Suppressor macrophage treated with lipopolysaccharide for 1 hour (primary cell): ENCODE results near the gene PCP4L1.
A peak's percentile ranks its signal among the peaks of the same experiment; 100 is the strongest.
"Not testable (repeated sequence)": the region's sequence is repeated elsewhere in the genome, so short reads cannot be mapped to it uniquely, and the experiment has no call there.

Source experiments
- DNase-seq, 3 donors: peaks; one replicate each; pipeline ENCODE4 v3.0.0-alpha.2; 2020 to 2022

PCP4L1 gene

DNA sequence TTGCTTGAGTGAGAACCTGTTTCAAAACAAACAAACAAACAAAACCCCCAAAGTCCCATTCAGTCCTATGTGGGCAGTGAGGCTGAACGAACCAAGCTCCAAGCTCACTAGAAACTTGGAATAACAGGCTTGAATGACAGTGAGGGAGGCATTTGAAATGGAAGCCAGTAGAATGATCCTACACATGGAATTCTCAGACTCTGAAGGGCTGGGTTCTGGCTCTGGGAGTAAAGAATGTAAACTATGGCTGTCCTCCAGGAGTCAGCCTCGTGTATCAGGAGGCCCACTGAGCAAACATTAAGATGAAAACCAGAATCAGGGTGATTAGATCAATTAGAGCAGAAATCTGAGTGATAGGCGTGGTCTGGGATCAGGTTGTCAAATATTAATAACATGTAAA lies 14.9 kb downstream of the PCP4L1 start:
- no peak for DNase-seq

DNA sequence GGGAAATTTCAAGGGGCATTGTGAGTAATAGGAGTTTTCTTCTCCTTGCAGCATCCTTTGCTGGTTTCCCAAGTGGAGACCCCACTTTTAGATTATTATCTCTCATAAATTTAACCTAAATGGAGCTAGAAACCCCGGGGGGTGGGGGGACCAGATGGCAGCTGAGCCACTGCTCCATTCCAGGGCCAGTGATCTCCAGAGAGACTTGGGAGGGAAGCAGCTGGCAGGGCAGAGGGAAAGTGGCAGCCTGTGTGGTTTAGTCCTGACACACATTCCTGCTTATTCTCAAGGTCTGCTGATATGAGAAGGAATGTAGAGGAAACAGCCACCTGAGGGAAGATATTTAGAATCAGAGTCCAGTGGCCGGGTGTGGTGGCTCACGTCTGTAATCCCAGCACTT lies 16.3 kb downstream of the PCP4L1 start:
- DNase-seq = no peak

DNA sequence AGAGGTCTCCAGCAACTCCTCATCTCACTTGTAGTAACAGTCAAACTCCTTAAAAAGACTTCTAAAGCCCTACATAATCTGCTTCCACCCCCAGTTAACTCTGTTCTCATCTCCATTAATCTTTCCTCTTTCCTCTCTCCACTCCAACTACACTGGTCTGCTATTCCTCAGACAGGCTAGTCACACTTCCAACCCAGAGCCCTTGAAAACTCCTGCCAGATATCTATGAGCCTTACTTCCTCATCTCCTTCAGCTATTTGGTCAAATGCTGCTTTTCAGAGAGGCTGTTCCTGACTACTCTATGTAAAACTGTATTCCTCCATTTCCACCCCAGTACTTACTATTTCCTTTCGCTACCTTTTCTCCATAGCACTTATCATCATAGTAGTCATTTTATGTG lies 24.4 kb downstream of the PCP4L1 start:
- peak in 1 of 3 donors; percentile 44 for DNase-seq

DNA sequence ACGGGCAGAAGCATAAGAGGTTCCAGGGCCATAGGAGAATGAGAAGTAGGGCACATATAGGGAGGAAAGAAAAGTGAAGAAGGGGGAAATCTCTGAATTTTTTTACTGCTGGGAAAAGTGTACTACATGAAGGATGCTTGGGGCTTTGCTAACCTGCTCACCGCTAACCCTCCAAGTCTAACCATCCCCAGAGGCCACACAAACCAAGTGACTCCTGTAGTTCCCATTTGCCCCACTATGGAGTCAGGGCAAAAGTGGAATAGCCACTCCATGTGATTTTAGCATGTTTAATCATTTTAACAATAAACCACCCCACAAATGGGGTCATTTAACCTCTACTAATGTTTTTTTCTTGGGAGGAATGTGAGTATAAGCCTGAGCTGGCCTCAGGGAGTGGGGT lies 26.6 kb downstream of the PCP4L1 start:
- DNase-seq = no peak

DNA sequence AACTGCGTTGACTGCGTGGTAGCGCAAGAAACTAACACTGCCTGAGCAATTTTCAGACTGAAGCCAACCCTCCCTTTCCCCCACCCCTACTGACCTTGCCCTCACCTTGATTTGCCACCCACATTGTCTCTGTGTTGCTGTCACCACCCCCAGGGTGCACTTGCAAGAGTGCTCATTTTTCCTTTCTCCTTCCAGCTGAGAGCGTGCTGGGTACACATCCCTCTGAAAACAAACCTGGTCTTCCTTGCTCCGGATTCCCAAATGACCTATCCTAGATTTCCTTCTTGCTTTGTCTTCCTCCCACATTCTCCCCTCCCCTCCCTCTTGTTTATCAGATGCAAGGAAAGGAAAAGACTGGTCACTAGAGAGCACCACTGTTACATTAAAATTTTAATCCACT lies 27.0 kb downstream of the PCP4L1 start:
- no peak for DNase-seq

DNA sequence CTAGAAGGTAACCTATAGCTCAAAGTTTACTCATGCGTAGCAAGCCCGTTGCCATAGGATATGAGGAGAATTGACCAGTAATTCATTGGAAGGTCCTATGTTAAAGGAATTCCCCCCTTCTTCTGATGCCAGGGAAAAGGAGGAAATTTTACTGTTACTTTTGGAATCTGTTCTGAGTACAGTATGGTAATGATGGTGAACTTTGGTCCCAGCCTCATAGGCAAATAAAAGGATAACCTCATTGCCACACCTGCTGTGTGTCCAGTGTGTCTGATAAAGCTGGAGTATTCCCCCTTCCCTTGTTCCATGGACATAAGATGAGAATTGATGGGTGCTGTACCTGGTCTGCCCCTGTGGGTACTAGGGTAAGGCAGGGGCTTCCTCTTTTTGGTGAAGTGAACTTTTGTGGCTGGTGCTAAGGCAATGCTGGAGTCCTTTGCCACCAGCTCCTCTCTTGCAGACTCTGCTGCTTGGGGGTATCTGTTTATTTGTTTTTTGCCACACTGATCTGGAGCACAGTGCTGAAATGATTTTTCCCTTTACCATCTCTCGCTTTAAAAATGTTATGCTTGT lies 29.0 kb downstream of the PCP4L1 start:
- DNase-seq = no peak

DNA sequence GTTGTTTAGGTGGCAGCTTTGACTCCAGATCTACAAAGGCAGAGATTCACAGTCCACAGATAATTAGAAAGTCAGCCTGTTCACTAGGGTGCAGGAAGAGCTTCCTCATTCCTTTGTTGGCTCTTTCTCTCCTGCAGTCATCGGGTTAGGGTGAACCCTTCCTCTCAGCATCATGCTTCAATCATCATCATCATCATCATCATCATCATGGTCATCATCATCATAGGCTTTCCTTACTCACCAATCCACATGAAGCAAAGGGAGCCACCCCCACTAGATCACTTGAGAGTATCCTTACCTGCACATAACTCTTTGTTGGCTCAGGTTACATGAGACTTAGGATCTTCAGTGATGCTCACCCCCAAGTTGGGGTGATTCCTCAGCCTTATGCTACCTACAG lies 32.2 kb downstream of the PCP4L1 start:
- no peak for DNase-seq

DNA sequence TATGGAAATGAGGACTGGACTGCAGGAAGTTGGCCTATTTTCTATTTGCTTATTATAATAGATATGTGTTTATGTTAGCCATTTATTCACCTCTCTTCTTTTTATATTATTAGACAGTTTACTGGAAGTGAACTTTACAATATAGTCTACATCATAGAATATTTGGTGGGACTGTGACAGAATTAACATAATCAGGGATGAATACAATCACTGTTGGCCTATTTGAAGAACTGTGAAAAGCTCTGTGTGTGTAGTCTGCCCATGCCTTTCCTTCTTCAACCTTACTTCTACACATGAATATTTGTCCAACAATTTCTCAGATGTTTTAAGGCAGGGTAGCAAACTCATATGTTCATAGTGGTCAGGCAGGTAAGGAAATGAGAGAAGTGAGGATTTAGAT lies 38.9 kb downstream of the PCP4L1 start:
- no peak for DNase-seq

DNA sequence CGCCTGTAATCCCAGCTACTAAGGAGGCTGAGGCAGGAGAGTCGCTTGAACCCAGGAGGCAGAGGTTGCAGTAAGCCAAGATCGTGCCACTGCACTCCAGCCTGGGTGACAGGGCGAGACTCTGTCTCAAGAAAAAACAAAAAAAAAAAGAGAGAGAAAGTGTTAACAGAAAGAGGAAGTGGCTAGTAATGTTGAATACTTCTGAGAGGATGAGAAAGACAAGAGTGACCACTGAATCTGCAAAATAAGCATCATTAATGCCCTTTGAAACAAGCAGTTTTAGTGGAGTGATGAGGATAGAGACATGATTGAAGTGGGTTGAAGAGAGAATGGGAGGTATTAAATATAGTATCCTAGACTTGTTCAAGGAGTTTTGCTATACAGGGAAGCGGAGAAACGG lies 39.6 kb downstream of the PCP4L1 start:
- DNase-seq = peak; percentile 28 to 77 (median 71)

DNA sequence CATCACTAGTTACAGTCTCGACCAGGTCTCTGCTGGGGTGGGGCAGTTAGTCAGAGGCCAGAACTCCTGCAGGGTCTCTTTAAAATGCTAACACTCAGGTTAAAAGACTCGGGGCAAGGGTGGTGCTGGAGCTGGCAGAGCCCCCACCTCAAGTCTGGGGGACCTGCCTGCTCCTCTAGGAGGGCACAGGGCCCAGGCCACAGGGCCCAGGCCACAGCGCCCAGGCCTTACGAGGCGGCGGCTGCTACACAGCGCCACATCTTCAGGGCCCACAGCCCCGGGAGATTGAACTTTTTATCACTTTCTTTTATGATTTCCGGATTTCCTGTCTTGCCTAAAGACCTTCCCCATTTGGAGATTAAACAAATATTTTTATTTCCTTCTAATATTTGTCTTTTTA lies 40.8 kb downstream of the PCP4L1 start:
- no peak for DNase-seq

DNA sequence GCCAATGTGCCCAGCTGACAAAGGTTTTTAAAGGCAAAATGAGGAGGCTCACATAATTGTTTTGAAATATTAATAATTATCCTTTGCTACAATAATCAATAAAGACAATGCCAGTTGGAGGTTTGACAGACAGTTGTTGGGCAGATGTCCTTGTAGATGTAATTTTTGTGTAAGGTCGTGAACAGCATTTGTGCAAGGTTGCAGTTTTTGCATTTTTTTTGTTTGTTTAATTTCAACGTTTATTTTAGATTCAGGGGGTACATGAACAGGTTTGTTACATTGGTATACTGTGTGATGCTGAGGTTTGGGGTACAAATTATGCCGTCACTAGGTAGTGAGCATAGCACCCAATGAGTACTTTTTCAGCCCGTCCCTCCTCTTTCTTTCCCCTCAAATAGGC lies 41.9 kb downstream of the PCP4L1 start:
- DNase-seq = no peak

DNA sequence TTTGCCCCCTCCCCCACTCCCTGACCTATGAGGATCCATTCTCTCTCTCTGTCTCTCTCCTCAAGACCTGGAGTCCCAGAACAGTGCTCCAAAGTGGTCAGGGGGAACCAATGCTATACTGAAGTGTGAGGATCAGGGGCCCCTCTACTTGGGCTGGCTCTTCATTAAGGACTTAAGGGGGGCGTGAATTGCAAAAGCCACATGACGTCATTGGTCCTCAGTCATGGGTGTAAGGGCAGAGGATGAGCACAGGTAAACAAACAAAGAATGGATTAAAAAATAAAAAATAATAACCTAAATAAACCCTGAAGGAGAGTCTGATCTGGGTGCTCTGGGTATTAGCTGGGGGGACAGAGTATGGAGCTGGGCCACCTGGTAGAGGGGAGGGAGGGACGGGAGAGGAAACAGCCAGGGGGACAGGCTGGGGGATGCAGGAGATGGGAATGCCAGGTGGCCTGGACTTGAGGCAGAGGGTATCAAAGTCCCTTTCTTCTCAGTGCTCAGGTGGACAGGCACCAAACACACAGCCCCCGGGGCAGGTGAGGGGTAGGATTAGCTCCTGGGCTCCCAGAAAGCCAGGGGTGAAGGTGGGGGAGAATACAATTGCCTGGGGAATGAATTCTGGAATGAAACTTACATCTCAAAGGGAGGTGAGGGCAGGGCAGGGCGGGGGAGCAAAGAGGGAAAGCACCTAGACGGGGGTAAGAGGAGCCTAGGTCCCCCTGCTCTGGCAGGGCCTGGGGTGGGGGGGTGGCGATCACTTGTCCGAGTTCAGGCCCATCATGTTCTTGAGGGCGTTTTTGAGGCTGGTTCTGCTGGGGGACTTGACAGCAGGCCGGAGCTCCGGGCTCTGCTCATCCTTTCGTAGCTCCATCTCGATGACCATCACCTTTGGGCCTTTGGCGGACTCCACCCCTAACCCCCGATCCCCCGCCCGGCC lies 46.7 kb downstream of the PCP4L1 start:
- no peak for DNase-seq

DNA sequence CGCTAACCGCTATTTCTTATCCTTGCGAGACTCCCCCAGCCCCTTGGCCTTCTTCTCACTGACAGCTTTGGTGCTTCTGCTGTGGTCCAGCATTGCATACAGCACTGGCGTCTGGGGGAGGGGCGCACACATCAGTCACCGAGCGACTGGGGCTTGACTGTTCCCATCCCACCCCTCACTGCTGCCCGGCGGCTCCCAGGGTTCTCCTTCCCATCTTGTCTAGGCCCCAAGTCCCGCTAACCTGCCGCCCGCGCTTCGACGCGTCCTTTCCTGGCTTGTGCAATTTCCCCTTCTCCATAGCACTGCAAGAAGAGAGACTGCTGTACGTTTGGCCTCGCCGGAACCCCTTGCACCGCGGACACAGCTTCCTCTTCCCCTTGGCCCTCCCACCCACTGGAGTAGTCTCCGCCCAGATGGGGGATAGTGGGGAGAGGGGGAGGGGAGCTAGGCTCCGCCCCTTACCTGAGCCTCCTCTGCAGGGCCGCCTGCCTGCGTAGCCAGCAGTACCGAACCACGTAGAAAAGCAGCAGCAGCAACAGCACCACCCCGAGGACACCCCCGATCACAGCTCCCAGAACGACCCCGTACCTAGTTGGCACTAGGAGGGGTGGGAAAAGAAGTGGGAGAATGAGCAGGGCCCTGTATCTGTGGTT lies 47.4 kb downstream of the PCP4L1 start:
- peak; percentile 91 to 93 (median 92) for DNase-seq

DNA sequence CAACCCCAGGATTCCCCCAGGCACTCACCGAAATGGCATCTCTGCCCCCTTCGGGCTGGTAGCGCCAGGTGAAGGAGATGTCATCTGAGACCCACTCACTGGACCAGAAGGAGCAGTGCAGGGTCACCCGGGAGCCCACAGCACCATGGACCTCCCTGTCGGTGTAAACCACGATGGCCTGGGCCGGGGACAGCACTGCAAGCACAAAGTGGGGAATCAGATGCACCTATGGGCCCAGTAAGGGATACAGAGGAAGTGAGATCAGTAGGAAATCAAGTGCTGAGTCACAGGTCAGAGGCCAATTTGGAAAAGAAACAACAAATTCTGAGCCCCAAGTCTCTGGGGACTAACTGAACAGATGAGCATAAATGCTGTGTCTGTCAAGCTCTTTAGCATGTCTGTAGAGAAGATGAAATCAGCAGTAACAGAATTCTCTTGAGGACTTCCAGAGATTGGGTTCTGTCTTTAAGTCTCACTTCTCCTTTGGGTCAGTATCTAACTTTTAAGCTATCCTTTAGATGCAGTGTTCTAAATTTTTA lies 48.8 kb downstream of the PCP4L1 start:
- DNase-seq = peak; percentile 43 to 50 (median 47)

DNA sequence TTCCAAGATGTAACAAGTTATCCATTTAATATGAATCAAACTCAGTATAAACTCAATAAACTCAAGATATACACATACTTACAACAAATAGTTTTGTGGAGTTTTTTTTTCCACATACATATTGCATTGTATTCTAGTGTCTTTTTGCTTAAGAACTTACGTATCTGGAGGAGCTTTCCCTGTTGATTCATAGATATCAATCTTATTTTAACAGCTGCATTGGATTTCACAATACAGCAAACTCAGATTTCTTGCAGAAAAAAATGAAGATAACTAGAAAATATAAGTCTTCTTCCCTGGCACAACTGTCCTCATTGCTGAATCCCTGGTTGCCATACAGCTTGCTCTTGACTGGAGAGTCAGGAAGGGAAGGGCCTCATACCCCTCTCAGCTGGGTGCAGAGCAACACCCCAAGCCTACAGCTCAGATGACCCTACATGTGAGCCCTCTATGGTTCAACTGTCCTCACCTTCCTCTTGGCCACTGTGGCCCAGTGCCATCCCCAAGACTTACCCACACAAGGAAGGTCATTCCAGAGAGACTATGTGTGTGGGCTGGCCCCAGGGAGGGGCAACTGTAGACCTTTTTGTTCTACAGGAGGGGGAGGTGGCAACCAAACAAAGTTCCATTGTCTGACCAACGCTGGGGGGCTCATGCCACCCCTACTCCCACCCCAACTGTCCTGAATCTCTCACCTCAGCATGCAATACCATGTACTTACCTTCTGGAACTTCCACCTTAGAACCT lies 49.5 kb downstream of the PCP4L1 start:
- no peak for DNase-seq

DNA sequence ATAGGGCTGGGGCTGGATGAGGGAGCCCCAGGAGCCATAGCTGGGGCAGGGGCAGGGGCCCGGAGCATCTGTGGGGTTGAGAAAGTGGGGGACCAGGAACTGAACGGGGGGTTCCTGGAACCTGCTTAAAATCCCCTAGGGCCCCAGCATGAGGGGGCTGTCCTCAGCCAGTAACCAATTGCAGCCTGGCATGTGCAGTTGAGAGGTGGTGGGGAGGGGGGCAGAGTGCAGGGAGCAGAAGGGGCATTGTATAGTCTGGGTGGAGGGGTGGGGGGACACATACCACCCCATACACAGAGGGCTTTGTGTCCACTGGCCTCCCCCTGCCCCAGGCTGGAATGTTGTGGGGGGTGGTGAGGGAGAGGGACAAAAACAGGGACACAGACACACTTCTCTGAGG lies 51.3 kb downstream of the PCP4L1 start, which contains the start of gene MPZ:
Gene MPZ, minus strand, starts transcription at position 101 of the 400 bp plus-strand sequence. Its CDS starts 63 bp downstream, at position 38.
- no peak for DNase-seq

DNA sequence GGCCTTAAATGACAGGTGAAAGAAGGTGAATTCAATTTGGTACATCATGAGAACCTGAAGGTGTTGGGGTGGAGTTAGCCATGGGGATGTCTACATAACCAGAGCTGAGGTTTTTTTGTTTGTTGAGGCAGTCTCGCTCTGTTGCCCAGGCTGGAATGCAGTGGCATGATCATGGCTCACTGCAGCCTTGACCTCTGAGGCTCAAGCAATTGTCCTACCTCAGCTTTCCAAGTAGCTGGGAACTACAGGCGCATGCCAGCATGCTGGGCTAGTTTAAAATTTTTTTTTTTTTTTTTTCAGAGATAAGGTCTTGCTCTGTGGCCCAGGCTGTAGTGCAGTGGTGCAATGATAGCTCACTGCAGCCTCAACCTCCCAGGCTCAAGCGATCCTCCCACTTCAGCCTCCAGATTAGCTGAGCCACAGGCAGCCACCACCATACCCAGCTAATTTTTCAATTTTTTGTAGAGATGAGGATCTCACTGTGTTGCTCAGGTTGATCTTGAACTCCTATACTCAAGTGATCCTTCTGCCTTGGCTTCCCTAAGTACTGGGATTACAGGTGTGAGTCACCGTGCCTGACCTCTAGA lies 53.1 kb downstream of the PCP4L1 start:
- DNase-seq = no peak

DNA sequence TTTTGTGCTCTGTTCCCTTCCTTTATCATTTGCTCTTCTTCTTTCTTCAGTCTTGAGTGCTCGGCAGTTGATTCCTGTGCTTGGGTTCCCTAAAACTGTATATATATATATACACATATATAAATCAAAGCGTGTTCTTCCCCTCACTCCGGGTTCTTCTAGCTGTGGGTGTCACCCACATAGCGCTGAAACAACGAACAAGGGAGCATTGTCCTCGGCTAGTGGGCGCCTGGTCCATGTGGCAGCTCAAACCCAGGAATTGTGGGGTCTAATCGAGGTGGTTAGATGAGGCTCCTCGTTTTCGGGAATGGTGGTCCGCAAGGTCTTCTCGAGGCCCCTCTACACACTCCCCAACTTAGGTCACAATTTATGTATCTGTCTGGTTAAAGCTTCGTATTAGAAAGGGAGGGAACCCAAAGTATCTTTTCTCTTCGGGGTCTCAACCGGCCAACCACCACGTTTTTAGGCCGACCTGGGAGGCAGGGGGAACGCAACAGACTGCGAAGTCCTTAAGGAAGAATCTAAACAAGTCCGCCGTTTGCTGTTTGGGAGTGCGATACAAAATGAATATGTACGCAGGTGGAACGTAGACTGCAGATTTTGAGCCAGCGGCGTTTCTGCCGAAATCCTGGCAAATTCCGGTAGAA lies 55.1 kb downstream of the PCP4L1 start:
- DNase-seq = peak in 1 of 3 donors; percentile 12

DNA sequence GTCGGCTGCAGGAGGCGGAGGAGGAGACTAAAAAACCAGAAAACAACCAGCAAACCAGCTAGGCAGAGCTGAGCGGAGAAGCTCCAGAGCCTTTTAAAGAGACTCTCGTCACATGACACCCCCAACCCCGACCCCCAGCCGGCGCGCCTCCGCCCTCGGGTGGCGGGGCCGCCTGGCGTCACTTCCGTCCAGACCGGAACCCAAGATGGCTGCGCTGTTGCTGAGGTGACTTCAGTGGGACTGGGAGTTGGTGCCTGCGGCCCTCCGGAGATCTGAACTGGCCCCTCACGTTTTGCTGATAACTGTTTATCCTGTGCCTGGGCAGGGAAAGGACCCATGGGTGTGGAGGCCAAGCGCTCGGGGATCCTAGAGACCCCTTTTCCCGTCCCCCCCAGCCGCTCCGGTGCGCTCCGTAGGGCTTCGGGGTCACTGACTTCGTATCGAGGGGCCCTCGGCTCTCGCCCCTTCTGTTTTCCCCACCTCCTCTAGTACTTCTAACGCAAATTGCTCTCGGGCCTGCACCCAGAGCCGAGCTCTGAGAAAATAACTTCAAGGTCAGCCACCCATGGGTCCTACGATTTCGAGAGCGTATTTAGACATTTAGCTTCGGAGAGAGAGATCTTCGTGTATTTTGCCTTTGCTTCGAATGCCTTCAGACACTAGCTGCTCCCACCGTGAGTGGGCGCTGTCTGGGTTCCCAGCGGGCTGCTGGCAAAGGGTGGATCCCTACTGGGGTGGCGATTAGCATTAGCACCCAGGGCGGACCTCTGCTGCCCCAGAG lies 55.8 kb downstream of the PCP4L1 start, which contains the start of gene SDHC:
Gene SDHC, plus strand, starts transcription at position 181 of the 781 bp plus-strand sequence. Its CDS starts 25 bp downstream, at position 206.
- peak; percentile 87 to 94 (median 91) for DNase-seq

DNA sequence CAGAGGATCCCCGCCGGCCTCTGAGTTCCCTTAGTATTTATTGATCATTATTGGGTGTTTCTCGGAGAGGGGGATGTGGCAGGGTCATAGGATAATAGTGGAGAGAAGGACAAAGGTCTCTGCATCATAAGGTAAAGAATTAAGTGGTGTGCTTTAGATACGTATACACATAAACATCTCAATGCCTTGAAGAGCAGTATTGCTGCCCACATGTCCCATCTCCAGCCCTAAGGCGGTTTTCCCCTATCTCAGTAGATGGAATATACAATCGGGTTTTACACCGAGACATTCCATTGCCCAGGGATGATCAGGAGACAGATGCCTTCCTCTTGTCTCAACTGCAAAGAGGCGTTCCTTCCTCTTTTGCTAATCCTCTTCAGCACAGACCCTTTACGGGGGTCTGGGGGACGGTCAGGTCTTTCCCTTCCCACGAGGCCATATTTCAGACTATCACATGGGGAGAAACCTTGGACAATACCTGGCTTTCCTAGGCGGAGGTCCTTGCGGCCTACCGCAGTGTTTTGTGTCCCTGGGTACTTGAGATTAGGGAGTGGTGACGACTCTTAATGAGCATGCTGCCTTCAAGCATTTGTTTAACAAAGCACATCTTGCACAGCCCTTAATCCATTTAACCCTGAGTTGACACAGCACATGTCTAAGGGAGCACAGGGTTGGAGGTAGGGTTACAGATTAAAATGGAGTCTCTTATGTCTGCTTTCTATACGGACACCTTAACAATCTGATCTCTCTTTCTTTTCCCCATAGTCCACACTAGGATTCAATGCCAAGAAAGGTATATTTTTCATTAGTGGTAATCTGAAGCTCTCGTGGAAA lies 57.5 kb downstream of the PCP4L1 start:
- DNase-seq = not testable (repeated sequence)
